ENCODE measurements around the gene ZNF692. TPM values are rescaled to one million over a fixed set of nuclear protein-coding genes. Genes with fewer than 3 reads are reported as not detected.

The ZNF692 gene
- total RNA-seq, 2 experiments from 2014 or later: 58.6 to 70.2 TPM

- peak; percentile 84 for DNase-seq
- H3K4me3 Mint-ChIP-seq: peak overlapping the region; percentile 92
- peak overlapping the region; percentile 87 for H3K27ac Mint-ChIP-seq
- H3K36me3 Mint-ChIP-seq: peaks cover 2% of the 10 kb centered on the region
- peak; percentile 72 for ATAC-seq (ENCODE audit: low read depth)
- H3K27me3 Mint-ChIP-seq: peaks cover 5% of the 10 kb centered on the region
- peaks cover 29% of the 10 kb centered on the region for H3K4me1 Mint-ChIP-seq
- H3K9me3 Mint-ChIP-seq: no peaks in the 10 kb centered on the region
- POLR2A ChIA-PET: interaction anchor here (0.8 to 3.9 kb wide), 3 partner anchors 10 to 37 kb away, joined by 4 to 20 read pairs (median 12); partner anchors contain the start of genes SH3BP5L and ZNF672
Measured at GRCh38 chr1:248862998-248863881, 4.4 kb upstream of the ZNF692 start.

- POLR2A ChIA-PET: interaction anchor here (0.8 to 3.9 kb wide), 3 partner anchors 11 to 37 kb away, joined by 4 to 20 read pairs (median 12); partner anchors contain the start of genes SH3BP5L and ZNF672
- H3K4me3 Mint-ChIP-seq: peak overlapping the region; percentile 92
- peaks cover 5% of the 10 kb centered on the region for H3K27me3 Mint-ChIP-seq
- DNase-seq: no peak
- peaks cover 30% of the 10 kb centered on the region for H3K4me1 Mint-ChIP-seq
- peak; percentile 15 for ATAC-seq (ENCODE audit: low read depth)
- peaks cover 2% of the 10 kb centered on the region for H3K36me3 Mint-ChIP-seq
- H3K9me3 Mint-ChIP-seq: no peaks in the 10 kb centered on the region
- peak overlapping the region; percentile 87 for H3K27ac Mint-ChIP-seq
Measured at GRCh38 chr1:248862695-248862997, 3.8 kb upstream of the ZNF692 start.

- ATAC-seq (ENCODE audit: low read depth): no peak
- POLR2A ChIA-PET: interaction anchor here (1.0 to 3.9 kb wide), 3 partner anchors 12 to 24 kb away, joined by 3 to 20 read pairs (median 12); partner anchors contain the start of gene ZNF672
- peaks cover 2% of the 10 kb centered on the region for H3K36me3 Mint-ChIP-seq
- H3K27me3 Mint-ChIP-seq: peaks cover 5% of the 10 kb centered on the region
- peaks cover 37% of the 10 kb centered on the region for H3K4me1 Mint-ChIP-seq
- DNase-seq: no peak
- no peaks in the 10 kb centered on the region for H3K9me3 Mint-ChIP-seq
- H3K4me3 Mint-ChIP-seq: no peak overlapping the region
- no peak overlapping the region for H3K27ac Mint-ChIP-seq
Measured at GRCh38 chr1:248861616-248862015, 2.7 kb upstream of the ZNF692 start.

DNA sequence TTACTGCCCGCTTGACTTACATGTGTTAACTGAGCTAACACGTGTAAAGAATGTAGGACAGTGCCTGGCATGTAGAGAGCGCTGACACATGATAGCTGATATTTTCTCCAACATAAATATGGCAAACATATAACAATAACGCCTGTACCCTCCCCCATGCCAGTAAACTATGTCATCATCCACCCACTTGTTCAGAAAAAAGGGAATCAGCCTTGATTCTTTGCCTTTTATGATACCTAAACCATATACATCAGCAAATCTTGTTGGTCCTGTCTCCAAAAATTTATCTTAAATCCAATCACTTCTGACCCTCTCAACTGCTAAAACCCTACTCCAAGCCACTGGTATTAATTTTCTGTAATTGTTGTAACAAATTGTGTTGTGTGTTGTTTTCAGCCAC lies 1.1 kb upstream of the ZNF692 start:
- Mint-ChIP-seq H3K4me1 (peaks cover 46% of the 10 kb centered on the region), H3K9me3 (no peaks in the 10 kb centered on the region), H3K27ac (peak overlapping the region; percentile 97), H3K4me3 (peak overlapping the region; percentile 94), H3K27me3 (peaks cover 3% of the 10 kb centered on the region), H3K36me3 (peaks cover 11% of the 10 kb centered on the region)
- DNase-seq (no peak), ATAC-seq (ENCODE audit: low read depth) (no peak)
- POLR2A ChIA-PET: interaction anchor here (1.6 to 4.1 kb wide), 6 partner anchors 13 to 35 kb away, joined by 5 to 74 read pairs (median 8); partner anchors contain the start of genes SH3BP5L and ZNF672

- H3K27ac Mint-ChIP-seq: peak overlapping the region; percentile 97
- POLR2A ChIA-PET: interaction anchor here (0.7 to 4.1 kb wide), 10 partner anchors 14 to 47 kb away, joined by 3 to 74 read pairs (median 6); partner anchors contain the start of genes PGBD2, SH3BP5L and ZNF672
- H3K9me3 Mint-ChIP-seq: no peaks in the 10 kb centered on the region
- peaks cover 3% of the 10 kb centered on the region for H3K27me3 Mint-ChIP-seq
- H3K4me3 Mint-ChIP-seq: peak overlapping the region; percentile 94
- ATAC-seq (ENCODE audit: low read depth) (peak; percentile 29), DNase-seq (peak; percentile 68)
- peaks cover 40% of the 10 kb centered on the region for H3K4me1 Mint-ChIP-seq
- peaks cover 20% of the 10 kb centered on the region for H3K36me3 Mint-ChIP-seq
Measured at GRCh38 chr1:248858096-248858890, 592 bp downstream of the ZNF692 start.

- POLR2A ChIA-PET: interaction anchor here (1.1 to 4.1 kb wide), 5 partner anchors 15 to 48 kb away, joined by 4 to 74 read pairs (median 7); partner anchors contain the start of genes PGBD2, SH3BP5L and ZNF672
- ATAC-seq (ENCODE audit: low read depth) (no peak), DNase-seq (no peak)
- H3K4me3 Mint-ChIP-seq: peak overlapping the region; percentile 94
- no peaks in the 10 kb centered on the region for H3K9me3 Mint-ChIP-seq
- peaks cover 20% of the 10 kb centered on the region for H3K36me3 Mint-ChIP-seq
- H3K27ac Mint-ChIP-seq: peak overlapping the region; percentile 97
- H3K27me3 Mint-ChIP-seq: peaks cover 3% of the 10 kb centered on the region
- peaks cover 38% of the 10 kb centered on the region for H3K4me1 Mint-ChIP-seq
Measured at GRCh38 chr1:248857749-248858095, 1.2 kb downstream of the ZNF692 start.

- Mint-ChIP-seq H3K27me3 (peaks cover 3% of the 10 kb centered on the region), H3K4me3 (peak overlapping the region; percentile 94), H3K27ac (peak overlapping the region; percentile 97), H3K9me3 (no peaks in the 10 kb centered on the region), H3K36me3 (peaks cover 18% of the 10 kb centered on the region), H3K4me1 (peaks cover 34% of the 10 kb centered on the region)
- POLR2A ChIA-PET: interaction anchor here (4.1 kb wide), 1 partner anchor 18 kb away, joined by 74 read pairs; the partner anchor contains the start of gene ZNF672
- ATAC-seq (ENCODE audit: low read depth) (no peak), DNase-seq (peak; percentile 37)
Measured at GRCh38 chr1:248857201-248857600, 1.7 kb downstream of the ZNF692 start.

GRCh38 chr1:248856176-248856575 lies 2.7 kb downstream of the ZNF692 start:
- ATAC-seq (ENCODE audit: low read depth): no peak
- DNase-seq: no peak
- Mint-ChIP-seq H3K27ac (peak overlapping the region; percentile 37), H3K4me3 (no peak overlapping the region), H3K27me3 (no peaks in the 10 kb centered on the region), H3K4me1 (peaks cover 28% of the 10 kb centered on the region), H3K9me3 (no peaks in the 10 kb centered on the region), H3K36me3 (peaks cover 18% of the 10 kb centered on the region)
- POLR2A ChIA-PET: no interaction called here

DNA sequence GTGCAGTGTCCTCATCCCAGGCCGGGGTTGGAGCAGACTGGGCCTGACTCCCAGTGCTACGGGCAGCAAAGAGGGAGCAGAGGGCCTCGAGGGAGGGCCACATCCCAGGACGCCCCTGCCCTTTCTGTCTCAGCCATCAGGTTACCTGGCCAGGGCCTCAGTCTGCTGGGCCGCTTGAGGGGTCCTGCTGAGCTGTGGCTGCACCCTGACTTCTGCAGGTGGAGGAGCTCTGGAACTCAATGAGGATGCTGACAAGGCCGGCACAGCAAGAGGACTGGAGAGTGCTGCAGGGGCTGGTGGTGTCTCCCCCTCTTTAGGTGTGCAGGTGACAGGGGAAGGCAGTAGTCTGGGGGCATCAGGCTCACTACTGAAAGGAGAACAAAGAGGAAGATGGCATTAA lies 3.3 kb downstream of the ZNF692 start:
- no peaks in the 10 kb centered on the region for H3K9me3 Mint-ChIP-seq
- H3K27ac Mint-ChIP-seq: no peak overlapping the region
- POLR2A ChIA-PET: no interaction called here
- DNase-seq (no peak), ATAC-seq (ENCODE audit: low read depth) (no peak)
- no peaks in the 10 kb centered on the region for H3K27me3 Mint-ChIP-seq
- H3K4me1 Mint-ChIP-seq: peaks cover 28% of the 10 kb centered on the region
- peaks cover 18% of the 10 kb centered on the region for H3K36me3 Mint-ChIP-seq
- no peak overlapping the region for H3K4me3 Mint-ChIP-seq

- ATAC-seq (ENCODE audit: low read depth) (peak; percentile 70), DNase-seq (peak; percentile 51)
- H3K27ac Mint-ChIP-seq: no peak overlapping the region
- no peaks in the 10 kb centered on the region for H3K27me3 Mint-ChIP-seq
- POLR2A ChIA-PET: interaction anchor here (1.0 kb wide), 1 partner anchor 15 kb away, joined by 4 read pairs; no protein-coding TSS in a partner anchor
- no peak overlapping the region for H3K4me3 Mint-ChIP-seq
- H3K36me3 Mint-ChIP-seq: peaks cover 21% of the 10 kb centered on the region
- no peaks in the 10 kb centered on the region for H3K9me3 Mint-ChIP-seq
- peaks cover 21% of the 10 kb centered on the region for H3K4me1 Mint-ChIP-seq
Measured at GRCh38 chr1:248853663-248854375, 5.1 kb downstream of the ZNF692 start.

- no peaks in the 10 kb centered on the region for H3K27me3 Mint-ChIP-seq
- H3K9me3 Mint-ChIP-seq: no peaks in the 10 kb centered on the region
- POLR2A ChIA-PET: interaction anchor here (0.7 kb wide), 1 partner anchor 14 kb away, joined by 3 read pairs; no protein-coding TSS in a partner anchor
- H3K36me3 Mint-ChIP-seq: peaks cover 22% of the 10 kb centered on the region
- peaks cover 16% of the 10 kb centered on the region for H3K4me1 Mint-ChIP-seq
- DNase-seq: no peak
- H3K27ac Mint-ChIP-seq: no peak overlapping the region
- no peak overlapping the region for H3K4me3 Mint-ChIP-seq
- ATAC-seq (ENCODE audit: low read depth): no peak
Measured at GRCh38 chr1:248852481-248853405, 6.1 kb downstream of the ZNF692 start.

GRCh38 chr1:248851390-248851789 lies 7.5 kb downstream of the ZNF692 start:
- peaks cover 8% of the 10 kb centered on the region for H3K4me1 Mint-ChIP-seq
- no peak for DNase-seq
- H3K36me3 Mint-ChIP-seq: peaks cover 25% of the 10 kb centered on the region
- H3K27ac Mint-ChIP-seq: no peak overlapping the region
- no peak for ATAC-seq (ENCODE audit: low read depth)
- POLR2A ChIA-PET: interaction anchor here (1.1 kb wide), 1 partner anchor 12 kb away, joined by 3 read pairs; no protein-coding TSS in a partner anchor
- H3K4me3 Mint-ChIP-seq: no peak overlapping the region
- H3K27me3 Mint-ChIP-seq: no peaks in the 10 kb centered on the region
- H3K9me3 Mint-ChIP-seq: no peaks in the 10 kb centered on the region
